GM12878 (cell line): ENCODE results near the gene ULK4. TPM values are rescaled to one million over a fixed set of nuclear protein-coding genes. Genes with fewer than 3 reads are reported as not detected.

Source experiments
- ATAC-seq: fragments of 200-7000 bp; cut with Tn5 transposase; 3 replicates; pipeline ENCODE4 v1.9.1; 2020; ENCODE audit warnings: mild to moderate bottlenecking, moderate library complexity
- BruUV-seq: library from RNA; stranded (reverse); fragments of 400-500 nt; replicated peaks from 2 replicates; lab custom pipeline; 2021; lab: Mats Ljungman, UMichigan
- CTCF ChIA-PET: fragments of 300-600 bp; sonication (Branson Sonifier 250); formaldehyde crosslinking; extraction: SDS; loops from one replicate; lab custom pipeline; 2021; ENCODE audit warnings: inconsistent platforms; lab: Yijun Ruan, JAX
- POLR2A ChIA-PET: fragments of 350-600 bp; formaldehyde crosslinking; extraction: SDS; loops from one replicate; lab custom pipeline; 2021; ENCODE audit warnings: inconsistent platforms; lab: Charles Lee
- RAD21 ChIA-PET: fragments of 300-600 bp; sonication (Branson Sonifier 250); formaldehyde crosslinking; loops from one replicate; lab custom pipeline; 2023; ENCODE audit warnings: antibody characterized with exemption; ENCODE audit not compliant: unreplicated experiment; lab: Charles Lee
- SMC1A ChIA-PET: fragments of 300-600 bp; sonication (Branson Sonifier 250); formaldehyde crosslinking; loops from one replicate; lab custom pipeline; 2023; ENCODE audit not compliant: unreplicated experiment, uncharacterized antibody; lab: Charles Lee
- DNase-seq: peaks from one replicate; pipeline ENCODE4 v3.0.0-alpha.2; 2011; ENCODE audit warnings: low read depth, low spot score
- FAIRE-seq: peaks from 3 replicates; lab custom pipeline; 2011; peaks lifted over from hg19 to GRCh38; lab: Jason Lieb, UNC
- H2AFZ ChIP-seq: 2 replicates; pipeline ENCODE4 v1.6.0; 2011; ENCODE audit warnings: low read depth, low read length, control low read depth; ENCODE audit not compliant: control insufficient read depth
- H3K27ac ChIP-seq: 2 replicates; pipeline ENCODE4 v1.5.1; 2011; ENCODE audit warnings: control low read depth; ENCODE audit not compliant: control insufficient read depth, insufficient read depth
- H3K27me3 ChIP-seq, 2 experiments: replicated peaks in 1 of 2; 2 replicates each; pipeline versions ENCODE4 v1.6.0 to v1.6.1; 2011; ENCODE audit warnings: low read length in 1 of 2; ENCODE audit not compliant: control insufficient read depth in 2 of 2, insufficient read depth in 2 of 2
- H3K36me3 ChIP-seq, 2 experiments: 2 replicates each; pipeline ENCODE4 v1.5.1; 2011; ENCODE audit warnings: low read length in 1 of 2; ENCODE audit not compliant: control insufficient read depth in 2 of 2, insufficient read depth in 2 of 2
- H3K4me1 ChIP-seq: 2 replicates; pipeline ENCODE4 v1.6.1; 2011; ENCODE audit warnings: mild to moderate bottlenecking, low read length, moderate library complexity, mixed read lengths; ENCODE audit not compliant: control insufficient read depth, insufficient read depth
- H3K4me2 ChIP-seq: 2 replicates; pipeline ENCODE4 v1.6.0; 2011; ENCODE audit warnings: control low read depth; ENCODE audit not compliant: control insufficient read depth, insufficient read depth
- H3K4me3 ChIP-seq: fragments of 200-600 bp; sonication (generic); 2 replicates; pipeline ENCODE4 v1.5.1; 2016
- H3K79me2 ChIP-seq: 2 replicates; pipeline ENCODE4 v1.6.0; 2011; ENCODE audit warnings: low read length; ENCODE audit not compliant: control insufficient read depth, insufficient read depth
- H3K9ac ChIP-seq: 2 replicates; pipeline ENCODE4 v1.8.0; 2011; ENCODE audit warnings: low read length, control low read depth, mixed read lengths; ENCODE audit not compliant: control insufficient read depth, insufficient read depth
- H3K9me3 ChIP-seq: replicated peaks from 3 replicates; pipeline ENCODE4 v1.5.1; 2011; ENCODE audit warnings: mild to moderate bottlenecking, low read length; ENCODE audit not compliant: control insufficient read depth, insufficient read depth
- H4K20me1 ChIP-seq: 2 replicates; pipeline ENCODE4 v1.6.0; 2011; ENCODE audit not compliant: control insufficient read depth, insufficient read depth
- ASH2L ChIP-seq: fragments of 300-600, 200-600 bp; sonication (generic); IDR thresholded peaks from 2 replicates; pipeline ENCODE4 v1.6.1; 2017; ENCODE audit warnings: low read depth, mild to moderate bottlenecking, borderline replicate concordance
- ATF3 ChIP-seq: IDR thresholded peaks from 2 replicates; pipeline ENCODE4 v1.6.1; 2011; ENCODE audit warnings: low read depth, mild to moderate bottlenecking, low read length, moderate library complexity, borderline replicate concordance; ENCODE audit errors: extremely low read depth
- CHD1 ChIP-seq: IDR thresholded peaks from 2 replicates; pipeline ENCODE4 v1.6.1; 2012; ENCODE audit warnings: low read depth, low read length, improper control_type of control experiment
- CREB1 ChIP-seq: IDR thresholded peaks from 2 replicates; pipeline ENCODE4 v1.6.1; 2012; ENCODE audit warnings: low read depth, mild to moderate bottlenecking, inconsistent platforms
- CREM ChIP-seq: IDR thresholded peaks from 2 replicates; pipeline ENCODE4 v1.6.1; 2014; ENCODE audit warnings: antibody characterized with exemption, low read depth
- ESRRA ChIP-seq: IDR thresholded peaks from 2 replicates; pipeline ENCODE4 v1.6.1; 2012; ENCODE audit warnings: mild to moderate bottlenecking, low read length, improper control_type of control experiment
- KAT2A ChIP-seq: conservative IDR thresholded peaks from 2 replicates; pipeline ENCODE4 v1.6.1; 2011; ENCODE audit warnings: low read depth, low read length; ENCODE audit not compliant: control insufficient read depth
- MAX ChIP-seq: IDR thresholded peaks from 2 replicates; pipeline ENCODE4 v1.6.1; 2012; ENCODE audit warnings: low read depth, low read length, improper control_type of control experiment
- MYC ChIP-seq: IDR thresholded peaks from 2 replicates; pipeline ENCODE4 v1.6.1; 2011; ENCODE audit warnings: mild to moderate bottlenecking, low read length, moderate library complexity, inconsistent platforms; ENCODE audit not compliant: insufficient read depth, insufficient replicate concordance, insufficient read length, severe bottlenecking
- NFYA ChIP-seq: IDR thresholded peaks from 2 replicates; pipeline ENCODE4 v1.6.1; 2011; ENCODE audit warnings: low read depth, mild to moderate bottlenecking, low read length, improper control_type of control experiment, borderline replicate concordance
- RAD21 ChIP-seq: IDR thresholded peaks from 2 replicates; pipeline ENCODE4 v1.6.1; 2011; ENCODE audit warnings: mild to moderate bottlenecking, low read depth, low read length, moderate library complexity; ENCODE audit not compliant: insufficient read depth
- RELA ChIP-seq: fragments of 450-650 bp; IDR thresholded peaks from 2 replicates; pipeline ENCODE4 v1.8.0; 2014; ENCODE audit warnings: borderline replicate concordance; ENCODE audit not compliant: partially characterized antibody
- SIX5 ChIP-seq: IDR thresholded peaks from 2 replicates; pipeline ENCODE4 v1.6.1; 2011; ENCODE audit warnings: mild to moderate bottlenecking, low read depth, low read length, moderate library complexity; ENCODE audit not compliant: severe bottlenecking
- SKIL ChIP-seq: fragments of 450-650 bp; IDR thresholded peaks from 2 replicates; pipeline ENCODE4 v1.6.1; 2017; ENCODE audit warnings: mild to moderate bottlenecking, low read depth, inconsistent platforms; ENCODE audit not compliant: poor library complexity, severe bottlenecking
- SMC3 ChIP-seq: IDR thresholded peaks from 2 replicates; pipeline ENCODE4 v1.6.1; 2011; ENCODE audit warnings: low read length, improper control_type of control experiment, borderline replicate concordance
- YY1 ChIP-seq: IDR thresholded peaks from 2 replicates; pipeline ENCODE4 v1.6.1; 2011; ENCODE audit warnings: low read depth, mild to moderate bottlenecking, low read length
- ZBED1 ChIP-seq: IDR thresholded peaks from 2 replicates; pipeline ENCODE4 v1.6.1; 2016; ENCODE audit warnings: borderline replicate concordance
- ZNF207 ChIP-seq: fragments of 450-650 bp; IDR thresholded peaks from 2 replicates; pipeline ENCODE4 v1.6.1; 2014; ENCODE audit warnings: antibody characterized with exemption, mild to moderate bottlenecking, borderline replicate concordance
- ZNF217 ChIP-seq: fragments of 450-650 bp; IDR thresholded peaks from 2 replicates; pipeline ENCODE4 v1.6.1; 2017; ENCODE audit warnings: antibody characterized with exemption, mild to moderate bottlenecking
- WGBS: methylation state at CpG from one replicate; pipeline ENCODE4 v1.1.6; 2016; ENCODE audit warnings: low lambda C conversion rate; ENCODE audit not compliant: insufficient replicate concordance, insufficient coverage; ENCODE audit errors: missing lambda C conversion rate; 5-methylcytosine and 5-hydroxymethylcytosine counted together
- in situ Hi-C: fragments of 300-500 bp; cut with MboI; formaldehyde crosslinking; loops from 9 replicates; pipeline ENCODE4 v1.14.3; 2018; ENCODE audit warnings: mixed read lengths
- intact Hi-C: fragments of 100-400 bp; cut with micrococcal nuclease; formaldehyde crosslinking; loops from one replicate; pipeline ENCODE4 v1.14.2; 2022; ENCODE audit not compliant: unreplicated experiment
- polyA plus RNA-seq, 11 experiments: library from polyadenylated mRNA; depleted of rRNA in 4 of 11; unstranded in 6 of 11; stranded (reverse) in 5 of 11; fragments of >200 nt; fragmentation: Nextera tagmentation in 4 of 11; fragmentation: Illumina TruSeq in 1 of 11; extraction: Ambion mirVana in 4 of 11; extraction: Trizol in 1 of 11; gene quantifications; 1 replicate in 1 of 11; 2 replicates in 10 of 11; pipeline versions ENCODE4 v1.2.1 to v1.2.3, GENCODE V29; 2011 to 2016; ENCODE audit warnings: inconsistent platforms in 2 of 11, missing spikeins in 2 of 11, low read depth in 1 of 11
- total RNA-seq, 4 experiments: library from RNA; depleted of rRNA in 3 of 4; stranded (reverse); fragments of >200 nt in 3 of 4; fragmentation: Illumina TruSeq in 1 of 4; extraction: Trizol in 1 of 4; gene quantifications; 2 replicates each; pipeline versions ENCODE4 v1.2.1 to v1.2.3, GENCODE V29; 2013 to 2021

Gene ULK4
- total and polyA plus RNA-seq, 10 of the 15 experiments (the other 5 are each of a cell fraction or from before 2014, with no cell fraction given), result 3.5 to 7.6 (median 6.3) TPM

- no peak for TF ChIP-seq SKIL
- TF ChIP-seq SMC3, result no peak
- TF ChIP-seq ESRRA, result no peak
- no peak for TF ChIP-seq CREM
- TF ChIP-seq ASH2L, result no peak
Observed at GRCh38 chr3:41324156-41324475, 637.8 kb downstream of the ULK4 start (continued).

- H3K27ac ChIP-seq, result no peak overlapping the region
- FAIRE-seq (no peak), ATAC-seq (no peak), DNase-seq (no peak)
- H3K4me3 ChIP-seq, result no peak overlapping the region
- H3K4me2 ChIP-seq, result no peak overlapping the region
- H3K27me3 ChIP-seq, result peaks cover 0 to 2% of the 10 kb centered on the region in 2 experiments; a peak in 1 of 4 replicates
- in situ Hi-C loops, result no loop called here
- 14% methylated on average over 3 of the region's 3 CpGs for WGBS
- CTCF ChIA-PET, result interaction anchor here (0.6 kb wide), 2 partner anchors 556 to 828 kb away, joined by 3 to 4 read pairs; no protein-coding TSS in a partner anchor
- H3K9me3 ChIP-seq, result no peaks in the 10 kb centered on the region
- intact Hi-C loops, result no loop called here
- SMC1A ChIA-PET, result interaction anchor here (0.5 to 1.1 kb wide), 2 partner anchors 24 to 802 kb away, joined by 3 read pairs; no protein-coding TSS in a partner anchor
- no peaks in the 10 kb centered on the region for H3K4me1 ChIP-seq
- BruUV-seq, result no TSS peak
- no peaks in the 10 kb centered on the region for H4K20me1 ChIP-seq
- no peaks in the 10 kb centered on the region for H3K36me3 ChIP-seq
- no peaks in the 10 kb centered on the region for H3K79me2 ChIP-seq
- no peak overlapping the region for H2AFZ ChIP-seq
- RAD21 ChIA-PET, result no interaction called here
- no peak overlapping the region for H3K9ac ChIP-seq
- POLR2A ChIA-PET, result interaction anchor here (0.6 kb wide), 1 partner anchor 184 kb away, joined by 5 read pairs; no protein-coding TSS in a partner anchor
- TF ChIP-seq ZNF207 (no peak), RELA (no peak), MAX (no peak), RAD21 (no peak), ATF3 (no peak), SIX5 (no peak), CHD1 (no peak), NFYA (no peak), YY1 (no peak), ZBED1 (no peak), ZNF217 (no peak), MYC (no peak), CREB1 (no peak), KAT2A (no peak)
Observed at GRCh38 chr3:41323467-41324155, 638.3 kb downstream of the ULK4 start.
